HG02970 (cell line): Measurements from ENCODE around the gene CDC5L.

Source experiments
- ATAC-seq: cut with Tn5 transposase; IDR thresholded peaks from one replicate; pipeline ENCODE4 v1.9.1; 2021; ENCODE audit warnings: mild to moderate bottlenecking, moderate library complexity, moderate number of reproducible peaks; ENCODE audit not compliant: unreplicated experiment, low FRiP score

The CDC5L gene

GRCh38 chr6:44410363-44410762 is 22.9 kb downstream of the CDC5L start:
- no peak for ATAC-seq

DNA sequence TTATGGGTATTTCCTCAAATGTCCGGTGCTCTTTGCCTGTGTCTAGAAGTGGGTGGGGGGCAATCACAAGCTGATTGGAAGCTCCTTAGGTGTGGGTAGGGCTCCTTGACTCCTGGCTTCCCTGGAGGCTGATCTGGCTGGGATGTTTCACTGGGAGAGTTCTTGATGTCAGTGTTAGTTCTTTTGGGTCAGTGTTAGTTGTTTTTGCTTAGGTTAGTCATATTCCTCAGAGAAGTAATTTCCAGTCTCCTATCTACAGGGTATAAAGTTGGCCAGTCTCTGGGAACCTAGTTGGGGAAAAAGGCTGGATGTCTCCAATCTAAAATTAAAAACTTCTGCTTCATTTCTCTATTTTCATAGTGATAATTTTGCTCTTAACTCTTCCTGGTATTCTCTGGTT is 23.6 kb downstream of the CDC5L start:
- no peak for ATAC-seq

GRCh38 chr6:44415449-44415848 is 27.9 kb downstream of the CDC5L start:
- no peak for ATAC-seq

GRCh38 chr6:44415873-44416502 is 28.5 kb downstream of the CDC5L start:
- no peak for ATAC-seq

GRCh38 chr6:44422531-44422930 is 35.0 kb downstream of the CDC5L start:
- ATAC-seq = no peak

GRCh38 chr6:44423306-44423705 is 35.8 kb downstream of the CDC5L start:
- no peak for ATAC-seq

DNA sequence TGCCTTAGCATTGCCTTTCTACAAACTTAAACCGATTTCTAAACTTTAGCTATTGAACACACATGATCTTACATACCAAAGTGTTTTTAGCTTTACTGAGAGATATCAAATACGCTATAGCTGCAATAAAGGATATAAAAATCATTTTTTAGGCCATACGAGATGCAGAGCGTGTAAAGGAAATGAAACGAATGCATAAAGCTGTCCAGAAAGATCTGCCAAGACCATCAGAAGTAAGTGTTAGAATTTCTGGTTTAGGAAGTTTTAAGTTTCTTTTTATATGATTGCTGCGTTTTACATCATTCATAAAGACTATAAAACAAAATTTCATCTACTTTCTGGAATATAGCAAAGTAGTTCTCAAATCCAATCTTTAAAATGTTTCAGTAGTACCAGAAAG is 38.4 kb downstream of the CDC5L start:
- no peak for ATAC-seq

GRCh38 chr6:44428682-44429081 is 41.2 kb downstream of the CDC5L start:
- no peak for ATAC-seq

GRCh38 chr6:44430326-44430725 is 42.8 kb downstream of the CDC5L start:
- ATAC-seq = no peak

DNA sequence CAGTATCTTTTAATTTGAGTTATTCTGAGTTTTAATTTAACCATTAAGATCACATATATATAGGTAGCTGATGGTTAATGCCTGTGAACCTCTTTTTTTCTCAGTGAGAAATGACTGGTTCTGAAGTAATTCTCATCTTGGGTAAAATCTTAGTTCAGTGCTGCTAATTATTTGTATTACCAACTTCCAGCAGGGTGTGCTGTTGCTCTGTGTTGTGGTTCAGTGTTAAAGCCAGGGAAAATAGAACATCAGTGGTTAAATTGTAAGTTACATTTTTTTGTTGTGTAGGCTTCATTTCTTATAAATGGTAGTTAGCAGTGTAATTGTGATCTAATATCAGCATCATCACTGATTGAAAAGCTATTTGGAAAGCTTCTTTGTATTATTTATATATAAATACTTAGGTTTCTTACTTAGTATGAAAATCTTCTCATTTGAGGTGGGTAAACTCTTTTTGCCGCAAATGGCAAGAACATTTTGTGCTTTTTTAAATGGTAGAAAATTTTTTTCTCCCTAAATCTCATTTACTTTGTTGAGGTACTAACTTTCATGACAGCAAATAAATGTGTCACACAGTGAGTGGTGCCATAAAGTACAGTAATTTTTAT is 43.7 kb downstream of the CDC5L start:
- ATAC-seq = no peak

DNA sequence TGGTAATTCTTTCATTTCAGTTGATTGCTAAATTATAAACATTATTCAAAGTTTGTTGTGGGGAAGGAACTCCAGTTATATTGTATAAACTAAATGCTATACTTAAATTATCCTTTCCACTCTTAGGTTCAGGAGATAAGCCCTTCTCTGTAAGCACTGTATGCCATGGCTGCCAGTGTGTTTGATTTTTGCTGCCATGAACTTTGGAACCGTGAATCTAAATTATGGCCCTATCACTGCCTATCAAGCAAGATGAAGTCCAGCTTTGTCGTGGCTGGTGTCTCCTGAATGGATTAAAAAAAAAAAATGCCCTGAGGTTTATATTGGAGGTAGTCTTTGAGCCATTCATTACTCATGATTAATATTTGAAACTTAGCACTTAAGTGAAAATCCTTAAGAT is 44.7 kb downstream of the CDC5L start:
- ATAC-seq = no peak

DNA sequence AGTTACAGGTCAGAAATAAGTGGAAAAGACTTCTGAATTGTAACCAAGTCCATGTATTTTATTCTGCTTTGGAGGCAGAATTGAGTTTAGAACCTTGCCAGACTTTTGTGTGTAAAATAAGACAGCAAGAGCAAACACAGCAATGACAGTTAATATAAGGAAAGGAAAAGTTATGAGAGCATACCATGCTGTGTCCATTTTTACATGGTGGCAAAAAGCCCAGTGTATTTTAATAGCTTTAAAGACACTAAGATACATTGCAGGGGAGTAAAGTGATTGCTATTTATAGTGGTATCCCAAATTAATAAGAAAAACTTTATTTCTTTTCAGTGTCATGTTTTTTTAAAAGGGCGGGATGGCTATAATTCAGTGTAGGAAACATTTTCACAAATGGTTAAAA is 45.2 kb downstream of the CDC5L start:
- no peak for ATAC-seq

GRCh38 chr6:44435500-44435899 is 48.0 kb downstream of the CDC5L start:
- no peak for ATAC-seq

- ATAC-seq = no peak
Observed at GRCh38 chr6:44438827-44439226, 51.3 kb downstream of the CDC5L start.

GRCh38 chr6:44439270-44440045 is 52.0 kb downstream of the CDC5L start:
- no peak for ATAC-seq

- ATAC-seq = no peak
Observed at GRCh38 chr6:44441091-44441855, 53.8 kb downstream of the CDC5L start.

DNA sequence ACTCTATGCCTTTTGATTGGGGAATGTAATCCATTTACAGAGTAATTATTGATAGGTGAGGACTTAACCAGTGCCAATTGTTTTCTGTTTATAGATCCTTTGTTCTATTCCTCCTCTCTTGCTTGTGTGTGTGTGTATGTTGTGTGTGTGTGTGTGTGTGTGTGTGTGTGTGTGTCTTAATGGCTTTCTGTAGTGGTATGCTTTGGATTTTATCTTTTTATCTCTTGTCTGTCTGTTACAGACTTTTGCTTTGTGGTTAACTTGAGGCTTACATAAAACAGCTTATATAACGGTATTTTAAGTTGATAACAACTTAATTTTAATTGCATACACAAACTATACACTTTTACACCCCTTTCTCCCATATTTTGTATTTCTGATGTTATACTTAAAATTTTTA is 54.7 kb downstream of the CDC5L start:
- no peak for ATAC-seq

DNA sequence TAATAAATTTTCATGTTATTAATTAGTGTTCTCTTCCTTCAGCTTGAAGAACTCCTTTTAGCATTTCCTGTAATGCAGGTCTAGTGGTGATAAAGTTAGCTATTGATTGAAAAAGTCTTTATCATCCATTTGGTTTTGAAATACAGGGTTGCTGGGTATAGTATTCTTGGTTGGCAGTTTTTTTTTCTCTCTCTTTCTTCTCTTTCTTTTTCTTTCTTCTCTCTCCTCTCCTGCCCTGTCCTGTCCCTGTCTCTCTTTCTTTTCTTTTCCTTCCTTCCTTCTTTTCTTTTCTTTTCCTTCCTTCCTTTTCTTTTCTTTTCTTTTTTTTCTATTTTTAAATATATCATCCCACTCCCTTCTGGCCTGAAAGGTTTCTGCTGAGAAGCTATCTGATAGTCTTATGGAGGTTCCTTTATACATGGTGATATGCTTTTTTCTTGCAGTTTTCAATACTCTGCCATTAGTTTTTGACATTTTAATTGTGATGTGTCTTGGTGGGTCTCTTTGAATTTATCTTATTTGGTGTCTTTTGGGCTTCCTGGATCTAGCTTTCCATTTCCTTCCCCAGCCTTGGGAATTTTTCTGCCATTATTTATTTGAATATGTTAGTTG is 55.4 kb downstream of the CDC5L start:
- ATAC-seq = no peak

- no peak for ATAC-seq
Observed at GRCh38 chr6:44444853-44445252, 57.3 kb downstream of the CDC5L start.

DNA sequence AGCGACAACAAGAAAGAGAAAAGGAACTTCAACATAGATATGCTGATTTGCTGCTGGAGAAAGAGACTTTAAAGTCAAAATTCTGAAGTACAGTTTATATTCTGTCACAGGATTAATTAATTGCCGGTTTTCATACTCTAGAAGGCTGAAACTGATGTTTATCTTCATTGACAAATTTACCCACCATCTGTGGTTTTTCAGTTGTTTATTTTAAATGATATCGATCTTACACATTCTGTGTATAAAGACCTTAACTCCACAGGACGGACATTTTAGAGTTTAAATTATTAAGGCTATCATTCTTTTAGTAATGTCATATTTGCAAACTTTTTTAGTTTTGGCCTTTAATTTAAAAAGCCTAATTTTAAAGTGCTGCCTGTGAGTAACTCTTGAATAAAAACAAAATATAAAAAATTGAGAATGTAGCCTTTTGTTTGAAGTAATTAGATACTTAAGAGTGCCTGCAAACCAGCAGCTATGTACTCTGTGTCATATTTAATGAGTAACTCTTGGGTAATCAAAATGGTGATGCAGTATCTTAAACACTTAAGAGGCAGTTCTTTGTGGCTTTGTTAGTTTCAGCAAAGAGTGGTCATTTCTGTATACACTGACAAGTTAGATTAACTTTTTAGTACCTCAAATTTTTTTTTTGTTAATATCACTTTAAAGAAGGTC is 59.3 kb downstream of the CDC5L start:
- no peak for ATAC-seq
